Ascending aorta (tissue), 2 donors: Measurements from ENCODE around the gene TMEM151B. TPM values are rescaled to one million over a fixed set of nuclear protein-coding genes. Genes with fewer than 3 reads are reported as not detected.

Source experiments
- DNase-seq, 2 donors: peaks; one replicate each; pipeline ENCODE4 v3.0.0-alpha.2; 2019; ENCODE audit warnings: low spot score in 2 of 2
- H3K27ac ChIP-seq, 2 donors: fragments of 200-600 bp; sonication (generic); one replicate each; pipeline ENCODE4 v1.5.1; 2016 to 2017; ENCODE audit warnings: mild to moderate bottlenecking in 1 of 2
- H3K27me3 ChIP-seq: fragments of 200-600 bp; sonication (generic); one replicate; pipeline ENCODE4 v1.5.1; 2017
- H3K36me3 ChIP-seq, 2 donors: fragments of 200-600 bp; sonication (generic); one replicate each; pipeline ENCODE4 v1.5.1; 2016
- H3K4me1 ChIP-seq, 2 donors: fragments of 200-600 bp; sonication (generic); one replicate each; pipeline ENCODE4 v1.5.1; 2016 to 2017; ENCODE audit warnings: mild to moderate bottlenecking in 1 of 2
- H3K4me3 ChIP-seq, 2 donors: fragments of 200-600 bp; sonication (generic); one replicate each; pipeline ENCODE4 v1.5.1; 2016 to 2017; ENCODE audit warnings: mild to moderate bottlenecking in 1 of 2
- H3K9me3 ChIP-seq, 2 donors: fragments of 200-600 bp; sonication (generic); one replicate each; pipeline ENCODE4 v1.5.1; 2016
- CTCF ChIP-seq, 3 experiments: fragments of 200-600 bp in 2 of 3; fragments of 450-650 bp in 1 of 3; sonication (generic) in 2 of 3; IDR thresholded peaks; one replicate each; pipeline ENCODE4 v1.5.1; 2016 to 2019; ENCODE audit warnings: antibody characterized with exemption in 3 of 3, mild to moderate bottlenecking in 1 of 3, moderate library complexity in 1 of 3
- intact Hi-C: fragments of 100-400 bp; cut with DNase I; formaldehyde crosslinking; loops from one replicate; pipeline ENCODE4 v1.15.1; 2023
- total RNA-seq: library from RNA; depleted of rRNA; stranded (reverse); fragments of >200 nt; gene quantifications from one replicate; pipeline ENCODE4 v1.1.0, GENCODE V29; 2016

Gene TMEM151B
- total RNA-seq, 1 donor from 2014 or later: not detected

GRCh38 chr6:44257025-44257752 lies 13.1 kb upstream of the TMEM151B start, which contains the start of gene SLC35B2:
Gene SLC35B2, minus strand, starts transcription at chr6:44257528. Its CDS starts 118 bp downstream, at chr6:44257410.
- Histone ChIP-seq H3K4me3 (peak within 1 kb of the TSS; percentile 77 to 79), H3K36me3 (peaks cover 29 to 30% of the 10 kb centered on the region in 2 donors), H3K27me3 (no peaks in the 10 kb centered on the region), H3K4me1 (peaks cover 0 to 13% of the 10 kb centered on the region in 2 donors), H3K9me3 (no peaks in the 10 kb centered on the region), H3K27ac (peak within 1 kb of the TSS; percentile 73 to 87)
- intact Hi-C loops: loop anchor here (1.0 to 2.0 kb wide), 3 partner anchors 18 to 85 kb away; partner anchors contain the start of gene SLC29A1
- peak in 2 of 3 experiments; percentile 51 to 93 for TF ChIP-seq CTCF (IDR thresholded peaks at IDR 0.05)
- DNase-seq: peak in 1 of 2 donors; percentile 81

GRCh38 chr6:44257753-44258324 lies 12.4 kb upstream of the TMEM151B start:
- no peak for DNase-seq
- peaks cover 23 to 24% of the 10 kb centered on the region in 2 donors for H3K36me3 ChIP-seq
- intact Hi-C loops: loop anchor here (1.0 to 2.0 kb wide), 3 partner anchors 19 to 86 kb away; partner anchors contain the start of gene SLC29A1
- H3K4me1 ChIP-seq: peaks cover under 1 to 19% of the 10 kb centered on the region in 2 donors
- H3K27ac ChIP-seq: peak overlapping the region; percentile 73 to 87
- H3K4me3 ChIP-seq: peak overlapping the region; percentile 77 to 79
- H3K9me3 ChIP-seq: no peaks in the 10 kb centered on the region
- no peaks in the 10 kb centered on the region for H3K27me3 ChIP-seq
- TF ChIP-seq CTCF (IDR thresholded peaks at IDR 0.05): no peak

- no peak for DNase-seq
Observed at GRCh38 chr6:44258325-44258863, 11.9 kb upstream of the TMEM151B start.

GRCh38 chr6:44258921-44259320 lies 11.3 kb upstream of the TMEM151B start:
- H3K9me3 ChIP-seq: no peaks in the 10 kb centered on the region
- H3K27ac ChIP-seq: no peak overlapping the region
- no peaks in the 10 kb centered on the region for H3K27me3 ChIP-seq
- H3K4me1 ChIP-seq: peaks cover 10 to 29% of the 10 kb centered on the region in 2 donors
- DNase-seq: no peak
- peaks cover 12 to 13% of the 10 kb centered on the region in 2 donors for H3K36me3 ChIP-seq
- intact Hi-C loops: no loop called here
- no peak for TF ChIP-seq CTCF (IDR thresholded peaks at IDR 0.05)
- no peak overlapping the region for H3K4me3 ChIP-seq

More at GRCh38 chr6:44258325-44258863, 11.9 kb upstream of the TMEM151B start:
- H3K9me3 ChIP-seq: no peaks in the 10 kb centered on the region
- intact Hi-C loops: no loop called here
- no peak for TF ChIP-seq CTCF (IDR thresholded peaks at IDR 0.05)
- H3K27me3 ChIP-seq: no peaks in the 10 kb centered on the region
- H3K4me3 ChIP-seq: no peak overlapping the region
- no peak overlapping the region for H3K27ac ChIP-seq
- peaks cover 17 to 18% of the 10 kb centered on the region in 2 donors for H3K36me3 ChIP-seq
- peaks cover 6 to 24% of the 10 kb centered on the region in 2 donors for H3K4me1 ChIP-seq

- Histone ChIP-seq H3K4me1 (peaks cover 15 to 37% of the 10 kb centered on the region in 2 donors), H3K36me3 (peaks cover 3 to 4% of the 10 kb centered on the region in 2 donors)
Observed at GRCh38 chr6:44260011-44260410, 10.2 kb upstream of the TMEM151B start.

More at GRCh38 chr6:44260011-44260410, 10.2 kb upstream of the TMEM151B start:
- intact Hi-C loops: no loop called here
- Histone ChIP-seq H3K27me3 (no peaks in the 10 kb centered on the region), H3K27ac (no peak overlapping the region), H3K9me3 (no peaks in the 10 kb centered on the region), H3K4me3 (no peak overlapping the region)
- DNase-seq: no peak
- TF ChIP-seq CTCF (IDR thresholded peaks at IDR 0.05): no peak
